AG09309 (cell line): ENCODE measurements around the gene HOXC6.

Experiments used
- DNase-seq: peaks from one replicate; pipeline ENCODE4 v3.0.0-alpha.2; 2010; ENCODE audit warnings: low read depth
- H3K4me3 ChIP-seq: 2 replicates; pipeline ENCODE4 v1.5.1; 2011; ENCODE audit warnings: mild to moderate bottlenecking, low read depth, low read length, moderate library complexity; ENCODE audit not compliant: control insufficient read depth
- CTCF ChIP-seq: IDR thresholded peaks from 2 replicates; pipeline ENCODE4 v1.5.1; 2011; ENCODE audit warnings: mild to moderate bottlenecking, low read depth, low read length, inconsistent platforms; ENCODE audit not compliant: insufficient read depth, control insufficient read depth; ENCODE audit errors: missing control alignments

Gene HOXC6

DNA sequence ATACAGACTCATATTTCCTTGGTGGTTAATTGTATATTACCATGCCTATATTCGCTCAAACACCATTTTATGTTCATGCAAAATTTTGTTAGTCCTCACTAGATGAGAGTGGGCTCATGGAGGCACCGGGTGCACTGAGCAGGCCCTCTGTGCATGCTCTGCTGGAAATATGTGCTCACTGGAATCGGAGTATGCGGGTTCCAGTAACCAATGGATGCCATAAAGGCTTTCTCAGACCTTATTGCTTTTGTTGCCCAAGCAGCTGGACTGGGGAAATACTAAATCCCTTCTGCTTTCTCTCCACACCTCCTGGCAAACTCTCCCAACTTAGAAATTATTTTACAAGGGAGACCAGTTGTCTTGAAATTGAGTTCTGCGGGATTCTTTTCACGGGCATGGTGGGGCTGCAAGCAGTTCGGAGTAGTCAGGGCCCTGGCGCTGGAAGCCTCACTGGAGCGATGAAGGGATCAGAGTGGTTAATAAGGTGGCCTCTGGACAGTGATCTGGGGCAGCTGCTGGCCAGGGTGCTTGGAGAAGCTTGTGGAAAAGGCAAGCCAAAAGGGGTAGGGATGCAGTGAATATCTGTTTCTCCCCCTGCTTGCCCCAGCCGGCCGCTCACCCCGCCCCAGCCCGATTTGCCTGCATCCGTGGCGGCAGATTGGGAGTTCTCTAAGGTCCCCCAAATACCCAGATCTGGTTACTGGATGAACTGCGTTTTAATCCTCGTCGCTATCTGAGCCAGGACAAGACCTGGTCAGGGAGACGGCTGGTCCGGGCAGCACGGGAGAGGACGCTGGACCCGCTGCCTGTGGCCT lies 7.4 kb upstream of the HOXC6 start:
- no peak for DNase-seq
- no peak for TF ChIP-seq CTCF
- H3K4me3 ChIP-seq = peak overlapping the region; percentile 6

GRCh38 chr12:54021432-54022013 lies 6.7 kb upstream of the HOXC6 start:
- TF ChIP-seq CTCF = no peak
- DNase-seq = no peak

GRCh38 chr12:54022960-54023884 lies 5.0 kb upstream of the HOXC6 start:
- no peak for DNase-seq
- H3K4me3 ChIP-seq = no peak overlapping the region
- TF ChIP-seq CTCF = no peak

More at GRCh38 chr12:54021432-54022013, 6.7 kb upstream of the HOXC6 start:
- H3K4me3 ChIP-seq = no peak overlapping the region

- no peak overlapping the region for H3K4me3 ChIP-seq
- DNase-seq = no peak
- no peak for TF ChIP-seq CTCF
These were observed 4.1 kb upstream of the HOXC6 start for GRCh38 chr12:54024127-54024526.

- DNase-seq = no peak
- no peak for TF ChIP-seq CTCF
- H3K4me3 ChIP-seq = no peak overlapping the region
These were observed 3.5 kb upstream of the HOXC6 start for GRCh38 chr12:54024581-54025305.
